HEK293 (cell line): ENCODE data around the gene ZNF865.

Source experiments
- GFI1B ChIP-seq: fragments of 450-650 bp; formaldehyde crosslinking; IDR thresholded peaks from 2 replicates; pipeline ENCODE4 v1.5.1; 2016; ENCODE audit warnings: missing biosample characterization, missing genetic modification characterization
- PRDM10 ChIP-seq: fragments of 450-650 bp; formaldehyde crosslinking; IDR thresholded peaks from 2 replicates; pipeline ENCODE4 v1.5.1; 2016; ENCODE audit warnings: missing biosample characterization, missing genetic modification characterization
- PRDM4 ChIP-seq: fragments of 450-650 bp; formaldehyde crosslinking; IDR thresholded peaks from 2 replicates; pipeline ENCODE4 v1.5.1; 2017; ENCODE audit warnings: missing biosample characterization, missing genetic modification characterization
- SALL2 ChIP-seq: fragments of 450-650 bp; formaldehyde crosslinking; IDR thresholded peaks from 2 replicates; pipeline ENCODE4 v1.5.0; 2017; ENCODE audit warnings: missing biosample characterization, mild to moderate bottlenecking, missing genetic modification characterization, borderline replicate concordance
- SP3 ChIP-seq: fragments of 450-650 bp; formaldehyde crosslinking; IDR thresholded peaks from 2 replicates; pipeline ENCODE4 v1.5.1; 2016; ENCODE audit warnings: missing biosample characterization, missing genetic modification characterization
- TCF7L2 ChIP-seq: IDR thresholded peaks from 2 replicates; pipeline ENCODE4 v1.6.1; 2011; ENCODE audit warnings: low read depth, mild to moderate bottlenecking, inconsistent platforms, low read length, moderate library complexity, borderline replicate concordance
- ZBTB44 ChIP-seq: fragments of 450-650 bp; IDR thresholded peaks from 2 replicates; pipeline ENCODE4 v1.5.1; 2018; ENCODE audit warnings: missing biosample characterization, mild to moderate bottlenecking, missing genetic modification characterization
- ZBTB6 ChIP-seq: fragments of 450-650 bp; formaldehyde crosslinking; IDR thresholded peaks from 2 replicates; pipeline ENCODE4 v1.5.1; 2017; ENCODE audit warnings: missing biosample characterization, missing genetic modification characterization
- ZEB2 ChIP-seq: fragments of 450-650 bp; formaldehyde crosslinking; IDR thresholded peaks from 2 replicates; pipeline ENCODE4 v1.5.1; 2016; ENCODE audit warnings: missing biosample characterization, missing genetic modification characterization
- ZNF133 ChIP-seq: fragments of 450-650 bp; formaldehyde crosslinking; IDR thresholded peaks from 2 replicates; pipeline ENCODE4 v1.5.1; 2016; ENCODE audit warnings: missing biosample characterization, missing genetic modification characterization
- ZNF175 ChIP-seq: fragments of 450-650 bp; formaldehyde crosslinking; IDR thresholded peaks from 2 replicates; pipeline ENCODE4 v1.5.1; 2016; ENCODE audit warnings: missing biosample characterization, missing genetic modification characterization
- ZNF292 ChIP-seq: fragments of 450-650 bp; formaldehyde crosslinking; IDR thresholded peaks from 2 replicates; pipeline ENCODE4 v1.5.1; 2016; ENCODE audit warnings: low read depth, missing biosample characterization, missing genetic modification characterization, borderline replicate concordance
- ZNF473 ChIP-seq: fragments of 450-650 bp; formaldehyde crosslinking; IDR thresholded peaks from 2 replicates; pipeline ENCODE4 v1.5.1; 2017; ENCODE audit warnings: missing biosample characterization, missing genetic modification characterization
- ZNF626 ChIP-seq: fragments of 450-650 bp; sonication (Bioruptor Pico); formaldehyde crosslinking; IDR thresholded peaks from 2 replicates; pipeline ENCODE4 v1.5.1; 2018; ENCODE audit warnings: missing biosample characterization, missing genetic modification characterization, inconsistent platforms
- ZNF692 ChIP-seq: fragments of 450-650 bp; formaldehyde crosslinking; IDR thresholded peaks from 2 replicates; pipeline ENCODE4 v1.5.1; 2016; ENCODE audit warnings: missing biosample characterization, missing genetic modification characterization
- ZNF747 ChIP-seq: fragments of 450-650 bp; formaldehyde crosslinking; IDR thresholded peaks from 2 replicates; pipeline ENCODE4 v1.5.1; 2016; ENCODE audit warnings: missing biosample characterization, missing genetic modification characterization
- ZNF76 ChIP-seq: fragments of 450-650 bp; formaldehyde crosslinking; IDR thresholded peaks from 2 replicates; pipeline ENCODE4; 2016; ENCODE audit warnings: low read depth, missing biosample characterization, missing genetic modification characterization, borderline replicate concordance
- ZNF776 ChIP-seq: fragments of 450-650 bp; formaldehyde crosslinking; IDR thresholded peaks from 2 replicates; pipeline ENCODE4 v1.5.0; 2017; ENCODE audit warnings: missing biosample characterization, missing genetic modification characterization, borderline replicate concordance
- ZNF791 ChIP-seq: fragments of 450-650 bp; formaldehyde crosslinking; IDR thresholded peaks from 2 replicates; pipeline ENCODE4 v1.5.1; 2016; ENCODE audit warnings: missing biosample characterization, missing genetic modification characterization
- ZNF843 ChIP-seq: fragments of 450-650 bp; formaldehyde crosslinking; IDR thresholded peaks from 2 replicates; pipeline ENCODE4 v1.5.1; 2016; ENCODE audit warnings: missing biosample characterization, missing genetic modification characterization
- TF ChIP-seq, protein P1 (sequence below): fragments of 450-650 bp; formaldehyde crosslinking; IDR thresholded peaks from 2 replicates; pipeline ENCODE4 v1.5.0; 2017; ENCODE audit warnings: missing biosample characterization, missing genetic modification characterization, borderline replicate concordance
- TF ChIP-seq, protein P2 (sequence below): fragments of 450-650 bp; formaldehyde crosslinking; IDR thresholded peaks from 2 replicates; pipeline ENCODE4 v1.5.1; 2016; ENCODE audit warnings: missing biosample characterization, missing genetic modification characterization
- TF ChIP-seq, protein P3 (sequence below): fragments of 450-650 bp; formaldehyde crosslinking; IDR thresholded peaks from 2 replicates; pipeline ENCODE4 v1.5.1; 2016; ENCODE audit warnings: missing biosample characterization, missing genetic modification characterization

The ZNF865 gene

DNA sequence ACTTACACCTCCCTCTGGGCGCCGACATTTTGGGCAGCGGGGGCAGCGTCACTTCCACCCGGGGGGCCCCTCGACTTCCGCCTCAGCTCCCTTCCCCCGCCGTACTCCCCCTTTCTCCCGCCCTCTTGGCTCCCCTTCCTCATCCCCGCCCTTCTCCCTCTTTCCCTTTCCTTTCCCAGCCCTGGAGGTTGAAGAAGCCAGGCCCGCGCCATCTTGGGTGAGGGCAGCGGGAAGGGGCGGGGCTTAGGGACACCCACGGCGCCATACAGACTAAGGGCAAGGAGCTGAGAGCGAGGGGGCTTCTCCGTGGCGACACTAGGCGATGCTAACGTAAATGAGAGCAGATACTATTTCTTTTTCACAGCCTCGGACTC, 6.0 kb upstream of the ZNF865 start, which contains the start of gene FIZ1 (continued):
- no peak for TF ChIP-seq ZBTB44 (tag by site-specific recombination)
- no peak for TF ChIP-seq ZNF133 (tag by site-specific recombination)
- no peak for TF ChIP-seq ZBTB6 (tag by site-specific recombination)
- TF ChIP-seq, protein P1, sequence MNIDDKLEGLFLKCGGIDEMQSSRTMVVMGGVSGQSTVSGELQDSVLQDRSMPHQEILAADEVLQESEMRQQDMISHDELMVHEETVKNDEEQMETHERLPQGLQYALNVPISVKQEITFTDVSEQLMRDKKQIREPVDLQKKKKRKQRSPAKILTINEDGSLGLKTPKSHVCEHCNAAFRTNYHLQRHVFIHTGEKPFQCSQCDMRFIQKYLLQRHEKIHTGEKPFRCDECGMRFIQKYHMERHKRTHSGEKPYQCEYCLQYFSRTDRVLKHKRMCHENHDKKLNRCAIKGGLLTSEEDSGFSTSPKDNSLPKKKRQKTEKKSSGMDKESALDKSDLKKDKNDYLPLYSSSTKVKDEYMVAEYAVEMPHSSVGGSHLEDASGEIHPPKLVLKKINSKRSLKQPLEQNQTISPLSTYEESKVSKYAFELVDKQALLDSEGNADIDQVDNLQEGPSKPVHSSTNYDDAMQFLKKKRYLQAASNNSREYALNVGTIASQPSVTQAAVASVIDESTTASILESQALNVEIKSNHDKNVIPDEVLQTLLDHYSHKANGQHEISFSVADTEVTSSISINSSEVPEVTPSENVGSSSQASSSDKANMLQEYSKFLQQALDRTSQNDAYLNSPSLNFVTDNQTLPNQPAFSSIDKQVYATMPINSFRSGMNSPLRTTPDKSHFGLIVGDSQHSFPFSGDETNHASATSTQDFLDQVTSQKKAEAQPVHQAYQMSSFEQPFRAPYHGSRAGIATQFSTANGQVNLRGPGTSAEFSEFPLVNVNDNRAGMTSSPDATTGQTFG (tag by site-specific recombination): no peak
- no peak for TF ChIP-seq TCF7L2
- TF ChIP-seq, protein P2, sequence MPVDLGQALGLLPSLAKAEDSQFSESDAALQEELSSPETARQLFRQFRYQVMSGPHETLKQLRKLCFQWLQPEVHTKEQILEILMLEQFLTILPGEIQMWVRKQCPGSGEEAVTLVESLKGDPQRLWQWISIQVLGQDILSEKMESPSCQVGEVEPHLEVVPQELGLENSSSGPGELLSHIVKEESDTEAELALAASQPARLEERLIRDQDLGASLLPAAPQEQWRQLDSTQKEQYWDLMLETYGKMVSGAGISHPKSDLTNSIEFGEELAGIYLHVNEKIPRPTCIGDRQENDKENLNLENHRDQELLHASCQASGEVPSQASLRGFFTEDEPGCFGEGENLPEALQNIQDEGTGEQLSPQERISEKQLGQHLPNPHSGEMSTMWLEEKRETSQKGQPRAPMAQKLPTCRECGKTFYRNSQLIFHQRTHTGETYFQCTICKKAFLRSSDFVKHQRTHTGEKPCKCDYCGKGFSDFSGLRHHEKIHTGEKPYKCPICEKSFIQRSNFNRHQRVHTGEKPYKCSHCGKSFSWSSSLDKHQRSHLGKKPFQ (tag by site-specific recombination): no peak
- TF ChIP-seq, protein P3, sequence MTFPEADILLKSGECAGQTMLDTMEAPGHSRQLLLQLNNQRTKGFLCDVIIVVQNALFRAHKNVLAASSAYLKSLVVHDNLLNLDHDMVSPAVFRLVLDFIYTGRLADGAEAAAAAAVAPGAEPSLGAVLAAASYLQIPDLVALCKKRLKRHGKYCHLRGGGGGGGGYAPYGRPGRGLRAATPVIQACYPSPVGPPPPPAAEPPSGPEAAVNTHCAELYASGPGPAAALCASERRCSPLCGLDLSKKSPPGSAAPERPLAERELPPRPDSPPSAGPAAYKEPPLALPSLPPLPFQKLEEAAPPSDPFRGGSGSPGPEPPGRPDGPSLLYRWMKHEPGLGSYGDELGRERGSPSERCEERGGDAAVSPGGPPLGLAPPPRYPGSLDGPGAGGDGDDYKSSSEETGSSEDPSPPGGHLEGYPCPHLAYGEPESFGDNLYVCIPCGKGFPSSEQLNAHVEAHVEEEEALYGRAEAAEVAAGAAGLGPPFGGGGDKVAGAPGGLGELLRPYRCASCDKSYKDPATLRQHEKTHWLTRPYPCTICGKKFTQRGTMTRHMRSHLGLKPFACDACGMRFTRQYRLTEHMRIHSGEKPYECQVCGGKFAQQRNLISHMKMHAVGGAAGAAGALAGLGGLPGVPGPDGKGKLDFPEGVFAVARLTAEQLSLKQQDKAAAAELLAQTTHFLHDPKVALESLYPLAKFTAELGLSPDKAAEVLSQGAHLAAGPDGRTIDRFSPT (tag by site-specific recombination): peak; percentile 66; the same call in 1 of the 2 replicates
- peak; percentile 80 for TF ChIP-seq PRDM10 (tag by site-specific recombination)
- TF ChIP-seq ZNF473 (tag by site-specific recombination): no peak
- TF ChIP-seq ZEB2 (tag by site-specific recombination): no peak; the same call in 1 of the 2 replicates
- TF ChIP-seq ZNF626 (tag by site-specific recombination): no peak
- TF ChIP-seq GFI1B (tag by site-specific recombination): no peak
- peak; percentile 64 for TF ChIP-seq PRDM4 (tag by site-specific recombination)
- peak; percentile 89 for TF ChIP-seq ZNF76
- no peak for TF ChIP-seq ZNF776
- TF ChIP-seq ZNF747 (tag by site-specific recombination): no peak
- TF ChIP-seq SP3 (tag by site-specific recombination): no peak; the same call in none of the 2 replicates
- peak; percentile 38; the same call in 1 of the 2 replicates for TF ChIP-seq ZNF692 (tag by site-specific recombination)
- TF ChIP-seq ZNF791: no peak
- TF ChIP-seq SALL2 (tag by site-specific recombination): no peak
- no peak for TF ChIP-seq ZNF292
- no peak for TF ChIP-seq ZNF175 (tag by site-specific recombination)
- TF ChIP-seq ZNF843: no peak; the same call in 1 of the 2 replicates
